Liver (tissue), 3 donors: ENCODE measurements around the gene ANKRD42.

Experiments
- CTCF ChIP-seq: fragments of 150-350 bp; IDR thresholded peaks from 2 replicates; pipeline ENCODE4 v1.5.1; 2017; ENCODE audit warnings: improper control_type of control experiment, low read depth, low read length; ENCODE audit not compliant: missing input control
- EGR1 ChIP-seq, 2 donors: IDR thresholded peaks; 2 replicates each; pipeline ENCODE4 v1.6.1; 2016 to 2018; ENCODE audit warnings: antibody characterized with exemption in 2 of 2, low read depth in 2 of 2
- FOXA1 ChIP-seq: IDR thresholded peaks from 2 replicates; pipeline ENCODE4 v1.6.1; 2016; ENCODE audit warnings: antibody characterized with exemption
- GABPA ChIP-seq, 2 donors: IDR thresholded peaks in 1 of 2; conservative IDR thresholded peaks in 1 of 2; 2 replicates each; pipeline ENCODE4 v1.6.1; 2016; ENCODE audit warnings: antibody characterized with exemption in 2 of 2, mild to moderate bottlenecking in 1 of 2, moderate library complexity in 1 of 2
- HNF4A ChIP-seq, 2 donors: conservative IDR thresholded peaks; 2 replicates each; pipeline ENCODE4 v1.6.1; 2016; ENCODE audit warnings: antibody characterized with exemption in 2 of 2, mild to moderate bottlenecking in 2 of 2
- MAX ChIP-seq: IDR thresholded peaks from 2 replicates; pipeline ENCODE4 v1.6.1; 2016; ENCODE audit warnings: antibody characterized with exemption
- NR2F2 ChIP-seq: IDR thresholded peaks from 2 replicates; pipeline ENCODE4 v1.6.1; 2016; ENCODE audit warnings: antibody characterized with exemption
- RAD21 ChIP-seq, 2 donors: IDR thresholded peaks; 2 replicates each; pipeline ENCODE4 v1.6.1; 2016; ENCODE audit warnings: antibody characterized with exemption in 2 of 2, mild to moderate bottlenecking in 2 of 2
- REST ChIP-seq: IDR thresholded peaks from 2 replicates; pipeline ENCODE4 v1.6.1; 2016; ENCODE audit warnings: antibody characterized with exemption, mild to moderate bottlenecking
- SP1 ChIP-seq: IDR thresholded peaks from 2 replicates; pipeline ENCODE4 v1.6.1; 2018; ENCODE audit warnings: antibody characterized with exemption, mild to moderate bottlenecking
- TAF1 ChIP-seq: conservative IDR thresholded peaks from 2 replicates; pipeline ENCODE4 v1.6.1; 2016; ENCODE audit warnings: antibody characterized with exemption, mild to moderate bottlenecking
- YY1 ChIP-seq: IDR thresholded peaks from 2 replicates; pipeline ENCODE4 v1.6.1; 2016; ENCODE audit warnings: antibody characterized with exemption, mild to moderate bottlenecking
- TF ChIP-seq, protein P1 (sequence below): IDR thresholded peaks from 2 replicates; pipeline ENCODE4 v1.6.1; 2016; ENCODE audit warnings: antibody characterized with exemption
- TF ChIP-seq, protein P2 (sequence below): IDR thresholded peaks from 2 replicates; pipeline ENCODE4 v1.6.1; 2016; ENCODE audit warnings: antibody characterized with exemption
- donor health status: healthy.
- donor health status: healthy.

- TF ChIP-seq RAD21 (IDR thresholded peaks at IDR 0.05) (no peak), NR2F2 (no peak), YY1 (no peak), CTCF (no peak), TAF1 (no peak), MAX (no peak), EGR1 (IDR thresholded peaks at IDR 0.05; ENCODE audit: low read depth in 2 of 2) (no peak), HNF4A (conservative IDR thresholded peaks at IDR 0.05) (no peak), FOXA1 (no peak), REST (no peak), GABPA (IDR thresholded peaks at IDR 0.05 in 1 of 2, conservative IDR thresholded peaks at IDR 0.05 in 1 of 2) (no peak), SP1 (no peak)
- TF ChIP-seq, protein P1, sequence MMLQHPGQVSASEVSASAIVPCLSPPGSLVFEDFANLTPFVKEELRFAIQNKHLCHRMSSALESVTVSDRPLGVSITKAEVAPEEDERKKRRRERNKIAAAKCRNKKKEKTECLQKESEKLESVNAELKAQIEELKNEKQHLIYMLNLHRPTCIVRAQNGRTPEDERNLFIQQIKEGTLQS, result no peak
- TF ChIP-seq, protein P2, sequence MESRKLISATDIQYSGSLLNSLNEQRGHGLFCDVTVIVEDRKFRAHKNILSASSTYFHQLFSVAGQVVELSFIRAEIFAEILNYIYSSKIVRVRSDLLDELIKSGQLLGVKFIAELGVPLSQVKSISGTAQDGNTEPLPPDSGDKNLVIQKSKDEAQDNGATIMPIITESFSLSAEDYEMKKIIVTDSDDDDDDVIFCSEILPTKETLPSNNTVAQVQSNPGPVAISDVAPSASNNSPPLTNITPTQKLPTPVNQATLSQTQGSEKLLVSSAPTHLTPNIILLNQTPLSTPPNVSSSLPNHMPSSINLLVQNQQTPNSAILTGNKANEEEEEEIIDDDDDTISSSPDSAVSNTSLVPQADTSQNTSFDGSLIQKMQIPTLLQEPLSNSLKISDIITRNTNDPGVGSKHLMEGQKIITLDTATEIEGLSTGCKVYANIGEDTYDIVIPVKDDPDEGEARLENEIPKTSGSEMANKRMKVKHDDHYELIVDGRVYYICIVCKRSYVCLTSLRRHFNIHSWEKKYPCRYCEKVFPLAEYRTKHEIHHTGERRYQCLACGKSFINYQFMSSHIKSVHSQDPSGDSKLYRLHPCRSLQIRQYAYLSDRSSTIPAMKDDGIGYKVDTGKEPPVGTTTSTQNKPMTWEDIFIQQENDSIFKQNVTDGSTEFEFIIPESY, result no peak
Observed at GRCh38 chr11:83238111-83238510, 44.6 kb downstream of the ANKRD42 start.
